Smooth muscle cell (in vitro differentiated cells): ENCODE measurements around the gene SLIT1. TPM values are rescaled to one million over a fixed set of nuclear protein-coding genes. Genes with fewer than 3 reads are reported as not detected.

Source experiments
- DNase-seq: peaks from one replicate; lab custom pipeline; 2025; ENCODE audit not compliant: unreplicated experiment; lab: John Stamatoyannopoulos, UW
- H2AFZ ChIP-seq: fragments of 200-600 bp; sonication (generic); 2 replicates; pipeline ENCODE4 v1.6.0; 2016; ENCODE audit warnings: antibody characterized with exemption, low read depth, mild to moderate bottlenecking
- H3F3A ChIP-seq: fragments of 200-600 bp; sonication (generic); 2 replicates; pipeline ENCODE4 v1.6.0; 2017; ENCODE audit warnings: antibody characterized with exemption, low read depth
- H3K27ac ChIP-seq: fragments of 200-600 bp; sonication (generic); 2 replicates; pipeline ENCODE4 v1.5.1; 2016; ENCODE audit warnings: low read depth, mild to moderate bottlenecking
- H3K27me3 ChIP-seq: fragments of 200-600 bp; sonication (generic); 2 replicates; pipeline ENCODE4 v1.6.1; 2016; ENCODE audit warnings: low read depth, mild to moderate bottlenecking
- H3K36me3 ChIP-seq: fragments of 200-600 bp; sonication (generic); 2 replicates; pipeline ENCODE4 v1.5.1; 2016; ENCODE audit warnings: low read depth
- H3K4me1 ChIP-seq: fragments of 200-600 bp; sonication (generic); 2 replicates; pipeline ENCODE4 v1.5.1; 2016; ENCODE audit warnings: low read depth
- H3K4me2 ChIP-seq: fragments of 200-600 bp; sonication (generic); 2 replicates; pipeline ENCODE4 v1.6.0; 2016; ENCODE audit warnings: mild to moderate bottlenecking
- H3K4me3 ChIP-seq: fragments of 200-600 bp; sonication (generic); 2 replicates; pipeline ENCODE4 v1.5.1; 2016; ENCODE audit warnings: mild to moderate bottlenecking
- H3K79me2 ChIP-seq: fragments of 200-600 bp; sonication (generic); 2 replicates; pipeline ENCODE4 v1.6.0; 2016; ENCODE audit warnings: low read depth, mild to moderate bottlenecking
- H3K9ac ChIP-seq: fragments of 200-600 bp; sonication (generic); 2 replicates; pipeline ENCODE4 v1.6.0; 2016; ENCODE audit warnings: low read depth
- H3K9me3 ChIP-seq: fragments of 200-600 bp; sonication (generic); replicated peaks from 2 replicates; pipeline ENCODE4 v1.5.1; 2016; ENCODE audit warnings: low read depth
- H4K20me1 ChIP-seq: fragments of 200-600 bp; sonication (generic); 2 replicates; pipeline ENCODE4 v1.6.0; 2016; ENCODE audit warnings: low read depth
- WGBS: methylation state at CpG from one replicate; pipeline ENCODE4 v1.1.7; 2016; ENCODE audit warnings: low lambda C conversion rate; 5-methylcytosine and 5-hydroxymethylcytosine counted together
- polyA plus RNA-seq: library from polyadenylated mRNA; unstranded; fragments of >200 nt; fragmentation: Nextera tagmentation; extraction: Ambion mirVana; gene quantifications from 2 replicates; pipeline ENCODE4 v1.2.1, GENCODE V29; 2016
- total RNA-seq: library from RNA; depleted of rRNA; stranded (reverse); fragments of >200 nt; gene quantifications from 2 replicates; pipeline ENCODE4 v1.2.3, GENCODE V29; 2014
- TF ChIP-seq, protein P1 (sequence below): fragments of 200-600 bp; sonication (generic); IDR thresholded peaks from 2 replicates; pipeline ENCODE4 v1.5.1; 2017; ENCODE audit warnings: borderline replicate concordance, mild to moderate bottlenecking, antibody characterized with exemption; ENCODE audit not compliant: insufficient read depth, poor library complexity, severe bottlenecking

The SLIT1 gene
- total and polyA plus RNA-seq, 2 experiments from 2014 or later = 0.15 TPM; not detected in 1

DNA sequence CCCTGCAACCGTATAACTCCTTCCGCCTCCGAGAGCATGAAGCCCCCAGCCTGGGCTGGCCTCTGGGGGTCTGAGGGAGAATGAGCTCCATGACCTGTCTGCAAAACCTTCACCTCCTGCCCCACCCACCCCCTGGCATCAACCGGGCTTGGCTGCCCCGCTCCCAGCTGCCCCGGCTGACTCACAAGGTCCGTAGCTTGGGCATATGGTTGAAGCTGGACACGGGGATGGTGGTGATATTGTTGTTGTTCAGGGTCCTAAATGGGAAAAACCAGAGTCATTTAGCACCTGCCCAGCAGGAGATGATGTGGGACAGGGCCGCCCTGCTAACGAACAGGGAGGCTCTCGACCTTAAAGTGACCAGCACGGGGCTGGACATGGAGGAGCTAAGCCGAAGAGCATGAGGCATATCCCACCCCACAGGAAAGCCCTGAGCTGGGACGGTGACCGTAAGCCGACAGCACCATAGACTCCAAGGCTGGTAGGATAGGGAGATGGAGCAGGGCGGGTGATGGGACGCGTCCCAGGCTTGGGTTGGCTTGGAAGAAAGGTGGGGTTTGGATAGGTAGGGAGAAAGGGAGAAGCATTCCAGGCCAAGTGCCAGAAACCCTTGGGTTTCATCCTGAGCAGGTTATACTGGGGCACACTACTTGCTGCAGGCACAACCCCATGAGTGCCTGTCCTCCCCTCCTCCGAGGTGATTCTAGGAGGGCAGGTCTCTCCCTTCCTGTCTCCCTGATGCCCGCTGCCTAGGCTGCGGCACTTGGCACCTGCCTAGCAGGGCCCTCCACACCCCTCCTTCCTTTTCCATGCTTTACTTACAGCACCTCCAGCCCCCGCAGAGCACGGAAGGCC lies 121.5 kb downstream of the SLIT1 start:
- H3K27ac ChIP-seq = no peak overlapping the region
- H3K9me3 ChIP-seq = no peaks in the 10 kb centered on the region
- H3K79me2 ChIP-seq = no peaks in the 10 kb centered on the region
- WGBS = 91% methylated on average over 24 of the region's 24 CpGs
- H3K27me3 ChIP-seq = no peaks in the 10 kb centered on the region
- H2AFZ ChIP-seq = no peak overlapping the region
- H4K20me1 ChIP-seq = no peaks in the 10 kb centered on the region
- H3K4me1 ChIP-seq = no peaks in the 10 kb centered on the region
- DNase-seq = no peak
- no peak overlapping the region for H3K4me3 ChIP-seq
- no peaks in the 10 kb centered on the region for H3K36me3 ChIP-seq
- TF ChIP-seq, protein P1, sequence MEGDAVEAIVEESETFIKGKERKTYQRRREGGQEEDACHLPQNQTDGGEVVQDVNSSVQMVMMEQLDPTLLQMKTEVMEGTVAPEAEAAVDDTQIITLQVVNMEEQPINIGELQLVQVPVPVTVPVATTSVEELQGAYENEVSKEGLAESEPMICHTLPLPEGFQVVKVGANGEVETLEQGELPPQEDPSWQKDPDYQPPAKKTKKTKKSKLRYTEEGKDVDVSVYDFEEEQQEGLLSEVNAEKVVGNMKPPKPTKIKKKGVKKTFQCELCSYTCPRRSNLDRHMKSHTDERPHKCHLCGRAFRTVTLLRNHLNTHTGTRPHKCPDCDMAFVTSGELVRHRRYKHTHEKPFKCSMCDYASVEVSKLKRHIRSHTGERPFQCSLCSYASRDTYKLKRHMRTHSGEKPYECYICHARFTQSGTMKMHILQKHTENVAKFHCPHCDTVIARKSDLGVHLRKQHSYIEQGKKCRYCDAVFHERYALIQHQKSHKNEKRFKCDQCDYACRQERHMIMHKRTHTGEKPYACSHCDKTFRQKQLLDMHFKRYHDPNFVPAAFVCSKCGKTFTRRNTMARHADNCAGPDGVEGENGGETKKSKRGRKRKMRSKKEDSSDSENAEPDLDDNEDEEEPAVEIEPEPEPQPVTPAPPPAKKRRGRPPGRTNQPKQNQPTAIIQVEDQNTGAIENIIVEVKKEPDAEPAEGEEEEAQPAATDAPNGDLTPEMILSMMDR = no peak
- H3K9ac ChIP-seq = no peak overlapping the region
- H3K4me2 ChIP-seq = no peak overlapping the region
- H3F3A ChIP-seq = no peaks in the 10 kb centered on the region

DNA sequence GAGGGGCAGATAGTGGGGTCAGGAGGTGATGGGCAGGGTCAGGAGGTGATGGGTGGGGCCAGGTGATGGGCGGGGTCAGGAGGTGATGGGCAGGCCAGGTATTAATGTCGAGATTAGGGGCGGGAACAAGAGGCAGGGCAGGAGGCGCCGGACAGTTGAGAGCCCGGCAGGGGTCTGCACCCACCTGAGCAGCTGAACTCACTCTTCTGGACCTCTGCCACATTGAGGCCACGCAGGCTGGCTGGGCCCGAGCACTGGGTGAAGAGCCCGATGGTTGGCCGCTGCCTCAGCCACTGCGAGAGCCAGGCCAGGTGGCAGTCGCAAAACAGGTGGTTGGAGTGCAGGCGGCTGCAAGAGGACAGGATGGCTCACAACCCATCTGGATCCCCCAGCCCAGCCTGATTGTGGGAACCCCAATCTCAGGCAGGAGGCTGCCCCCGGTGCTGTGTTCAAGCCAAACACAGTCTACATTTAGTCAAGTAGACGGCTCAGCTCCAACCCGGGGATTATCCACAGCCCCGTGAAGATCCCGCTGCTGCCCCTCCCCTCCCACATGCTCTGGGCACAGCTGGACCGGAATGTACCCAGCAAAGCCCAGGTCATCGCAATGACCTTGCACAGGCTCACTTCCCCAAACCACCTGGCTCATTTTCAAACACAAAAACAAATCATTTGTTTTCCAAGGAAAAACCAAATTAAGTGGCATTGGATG lies 122.3 kb downstream of the SLIT1 start:
- no peak overlapping the region for H2AFZ ChIP-seq
- no peaks in the 10 kb centered on the region for H3K36me3 ChIP-seq
- no peaks in the 10 kb centered on the region for H3K27me3 ChIP-seq
- TF ChIP-seq, protein P1 = no peak
- H3K9ac ChIP-seq = no peak overlapping the region
- no peaks in the 10 kb centered on the region for H3K9me3 ChIP-seq
- H3K4me2 ChIP-seq = no peak overlapping the region
- no peaks in the 10 kb centered on the region for H3K4me1 ChIP-seq
- no peaks in the 10 kb centered on the region for H3K79me2 ChIP-seq
- H3F3A ChIP-seq = no peaks in the 10 kb centered on the region
- WGBS = 88% methylated on average over 18 of the region's 20 CpGs
- no peaks in the 10 kb centered on the region for H4K20me1 ChIP-seq
- DNase-seq = no peak
- no peak overlapping the region for H3K4me3 ChIP-seq
- H3K27ac ChIP-seq = no peak overlapping the region

DNA sequence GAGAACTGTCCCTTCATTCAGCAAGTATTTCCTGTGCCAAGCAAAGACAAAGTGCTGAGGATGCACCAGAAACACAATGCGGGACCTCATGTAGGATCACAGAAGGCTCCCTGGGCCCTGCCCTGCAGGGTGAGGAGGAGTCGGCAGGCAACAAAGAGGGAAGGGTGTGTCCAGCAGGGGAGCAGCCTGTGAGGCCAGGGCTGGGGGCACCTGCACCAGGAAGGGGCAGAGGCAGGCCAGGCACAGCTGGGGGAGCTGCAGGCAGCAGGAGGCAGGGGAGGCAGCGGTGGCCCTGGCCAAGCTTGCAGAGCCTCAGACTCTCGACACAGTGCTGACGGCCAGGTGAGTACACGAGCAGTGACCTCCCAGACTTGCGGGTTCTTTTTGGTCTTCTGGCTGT lies 123.3 kb downstream of the SLIT1 start:
- H3K9me3 ChIP-seq = no peaks in the 10 kb centered on the region
- DNase-seq = no peak
- 96% methylated on average over 7 of the region's 7 CpGs for WGBS

More for the DNA sequence above, 123.3 kb downstream of the SLIT1 start:
- H3K9ac ChIP-seq = no peak overlapping the region
- no peaks in the 10 kb centered on the region for H3K27me3 ChIP-seq
- TF ChIP-seq, protein P1 = no peak
- no peak overlapping the region for H2AFZ ChIP-seq
- no peaks in the 10 kb centered on the region for H3K36me3 ChIP-seq
- H4K20me1 ChIP-seq = no peaks in the 10 kb centered on the region
- H3K27ac ChIP-seq = no peak overlapping the region
- no peak overlapping the region for H3K4me2 ChIP-seq
- H3K79me2 ChIP-seq = no peaks in the 10 kb centered on the region
- H3K4me1 ChIP-seq = no peaks in the 10 kb centered on the region
- H3F3A ChIP-seq = no peaks in the 10 kb centered on the region
- H3K4me3 ChIP-seq = no peak overlapping the region
